Posterior cingulate gyrus (tissue), 11 donors: ENCODE results near the gene ZBED4.

Experiments
- DNase-seq, 10 donors: peaks; one replicate each; pipeline versions ENCODE4 v3.0.0 to v3.0.0-alpha.2; 2020 to 2021; ENCODE audit warnings: mixed read lengths in 3 of 10
- intact Hi-C: fragments of 100-400 bp; cut with DNase I; formaldehyde crosslinking; loops from one replicate; pipeline ENCODE4 v1.15.1; 2023

The ZBED4 gene

GRCh38 chr22:49929211-49929979 lies 75.8 kb downstream of the ZBED4 start:
- intact Hi-C loops: loop anchor here (1.0 to 10.0 kb wide), 2 partner anchors 101 to 275 kb away; partner anchors contain the start of gene SELENOO

GRCh38 chr22:49929994-49930575 lies 76.4 kb downstream of the ZBED4 start:
- intact Hi-C loops: loop anchor here (1.0 to 10.0 kb wide), 4 partner anchors 37 to 275 kb away; partner anchors contain the start of gene SELENOO
- peak in 1 of 10 donors; percentile 25 for DNase-seq

More at GRCh38 chr22:49929211-49929979, 75.8 kb downstream of the ZBED4 start:
- DNase-seq: peak in 7 of 10 donors; percentile 42 to 93 (median 51)

GRCh38 chr22:49930596-49931412 lies 77.2 kb downstream of the ZBED4 start:
- intact Hi-C loops: loop anchor here (2.0 to 5.0 kb wide), 2 partner anchors 36 to 62 kb away; no protein-coding TSS in a partner anchor

GRCh38 chr22:49933236-49934159 lies 79.9 kb downstream of the ZBED4 start:
- peak in 8 of 10 donors; percentile 49 to 95 (median 64) for DNase-seq
- intact Hi-C loops: loop anchor here (5.0 kb wide), 1 partner anchor 34 kb away; no protein-coding TSS in a partner anchor

More at GRCh38 chr22:49930596-49931412, 77.2 kb downstream of the ZBED4 start:
- DNase-seq: peak in 7 of 10 donors; percentile 44 to 95 (median 74)

GRCh38 chr22:49934160-49934890 lies 80.7 kb downstream of the ZBED4 start:
- intact Hi-C loops: loop anchor here (5.0 kb wide), 1 partner anchor 33 kb away; no protein-coding TSS in a partner anchor
- peak in 5 of 10 donors; percentile 41 to 93 (median 47) for DNase-seq

- intact Hi-C loops: loop anchor here (5.0 kb wide), 1 partner anchor 32 kb away; no protein-coding TSS in a partner anchor
- DNase-seq: peak in 8 of 10 donors; percentile 57 to 94 (median 70)
Observed at GRCh38 chr22:49934891-49935557, 81.4 kb downstream of the ZBED4 start.

GRCh38 chr22:49935561-49935960 lies 81.9 kb downstream of the ZBED4 start:
- intact Hi-C loops: no loop called here
- DNase-seq: no peak

- intact Hi-C loops: loop anchor here (1.0 kb wide), 1 partner anchor 57 kb away; no protein-coding TSS in a partner anchor
- DNase-seq: peak in 9 of 10 donors; percentile 40 to 95 (median 63)
Observed at GRCh38 chr22:49936018-49936972, 82.7 kb downstream of the ZBED4 start.

GRCh38 chr22:49936973-49937757 lies 83.5 kb downstream of the ZBED4 start:
- intact Hi-C loops: loop anchor here (1.0 kb wide), 1 partner anchor 56 kb away; no protein-coding TSS in a partner anchor
- peak in 9 of 10 donors; percentile 61 to 96 (median 83) for DNase-seq

- intact Hi-C loops: no loop called here
- peak in 8 of 10 donors; percentile 54 to 95 (median 72) for DNase-seq
Observed at GRCh38 chr22:49937758-49938564, 84.3 kb downstream of the ZBED4 start.

GRCh38 chr22:49938565-49939136 lies 85.0 kb downstream of the ZBED4 start:
- intact Hi-C loops: no loop called here
- no peak for DNase-seq
